Measurements from ENCODE around the gene SEM1.

The SEM1 gene

DNA sequence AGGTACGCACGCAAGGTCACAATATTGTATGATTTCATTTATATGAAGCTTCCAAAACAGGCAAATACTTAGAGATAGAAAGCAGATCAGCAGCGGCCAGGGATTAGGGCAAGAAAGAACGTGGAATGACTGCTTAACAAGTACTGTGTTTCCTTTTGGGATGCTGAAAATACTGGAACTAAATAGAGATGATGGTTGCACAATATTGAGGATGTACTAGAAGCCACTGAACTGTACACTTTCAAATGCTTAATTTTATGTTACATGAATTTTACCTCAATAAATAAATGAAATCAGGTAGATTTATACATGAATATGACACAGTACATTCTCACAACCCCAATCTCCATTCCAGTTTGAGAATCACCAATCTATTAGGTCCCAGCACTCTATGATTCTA lies 15.6 kb downstream of the SEM1 start:
- TF ChIP-seq, protein P1, sequence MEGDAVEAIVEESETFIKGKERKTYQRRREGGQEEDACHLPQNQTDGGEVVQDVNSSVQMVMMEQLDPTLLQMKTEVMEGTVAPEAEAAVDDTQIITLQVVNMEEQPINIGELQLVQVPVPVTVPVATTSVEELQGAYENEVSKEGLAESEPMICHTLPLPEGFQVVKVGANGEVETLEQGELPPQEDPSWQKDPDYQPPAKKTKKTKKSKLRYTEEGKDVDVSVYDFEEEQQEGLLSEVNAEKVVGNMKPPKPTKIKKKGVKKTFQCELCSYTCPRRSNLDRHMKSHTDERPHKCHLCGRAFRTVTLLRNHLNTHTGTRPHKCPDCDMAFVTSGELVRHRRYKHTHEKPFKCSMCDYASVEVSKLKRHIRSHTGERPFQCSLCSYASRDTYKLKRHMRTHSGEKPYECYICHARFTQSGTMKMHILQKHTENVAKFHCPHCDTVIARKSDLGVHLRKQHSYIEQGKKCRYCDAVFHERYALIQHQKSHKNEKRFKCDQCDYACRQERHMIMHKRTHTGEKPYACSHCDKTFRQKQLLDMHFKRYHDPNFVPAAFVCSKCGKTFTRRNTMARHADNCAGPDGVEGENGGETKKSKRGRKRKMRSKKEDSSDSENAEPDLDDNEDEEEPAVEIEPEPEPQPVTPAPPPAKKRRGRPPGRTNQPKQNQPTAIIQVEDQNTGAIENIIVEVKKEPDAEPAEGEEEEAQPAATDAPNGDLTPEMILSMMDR (IDR thresholded peaks at IDR 0.05; ENCODE audit: low read depth, low read length, missing control alignments), result no peak
- H3K4me3 ChIP-seq (ENCODE audit: low read depth, low read length), result no peak overlapping the region
- in situ Hi-C loops (cut with HindIII; ENCODE audit: low sequenced_read_pairs), result no loop called here
- DNase-seq (ENCODE audit: low read depth), result no peak

DNA sequence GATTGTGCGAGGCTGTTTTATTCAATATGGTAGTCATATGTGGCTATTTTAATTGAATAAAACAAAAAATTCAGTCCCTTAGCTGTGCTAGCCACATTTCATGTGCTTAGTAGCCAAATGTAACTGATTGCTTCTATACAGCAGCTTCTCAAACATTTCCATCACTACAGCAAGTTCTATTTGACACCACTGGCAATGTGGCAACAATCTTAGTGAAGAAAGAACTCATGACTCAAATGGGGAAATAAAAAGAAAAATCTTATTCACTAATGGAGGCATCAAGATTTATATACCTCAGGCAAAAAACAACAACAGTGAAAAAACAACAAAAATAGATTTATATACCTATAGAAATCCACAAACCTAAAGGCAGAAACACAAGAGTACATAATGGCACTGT lies 17.9 kb downstream of the SEM1 start:
- no peak overlapping the region for H3K4me3 ChIP-seq (ENCODE audit: low read depth, low read length)
- in situ Hi-C loops (cut with HindIII; ENCODE audit: low sequenced_read_pairs), result no loop called here
- TF ChIP-seq, protein P1 (IDR thresholded peaks at IDR 0.05; ENCODE audit: low read depth, low read length, missing control alignments), result no peak
- no peak for DNase-seq (ENCODE audit: low read depth)

DNA sequence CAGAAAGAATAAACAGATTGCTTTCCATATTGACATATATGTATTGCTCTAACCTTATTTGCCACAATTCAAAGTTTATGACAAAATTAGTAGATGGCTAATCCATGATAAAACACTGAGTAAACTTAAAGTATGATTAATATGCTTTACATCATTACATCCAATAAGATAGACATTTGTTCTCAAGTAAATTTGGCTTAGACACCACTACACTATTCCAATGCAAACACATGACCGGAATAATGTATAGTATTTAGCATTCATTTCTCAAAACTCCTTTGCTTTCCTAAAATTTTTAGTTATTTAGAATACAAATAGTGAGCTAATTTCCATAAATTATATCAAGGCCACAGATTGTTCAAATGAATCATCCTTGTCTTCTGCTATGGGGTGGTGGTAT lies 20.2 kb downstream of the SEM1 start:
- no peak for DNase-seq (ENCODE audit: low read depth)
- in situ Hi-C loops (cut with HindIII; ENCODE audit: low sequenced_read_pairs), result no loop called here
- H3K4me3 ChIP-seq (ENCODE audit: low read depth, low read length), result no peak overlapping the region
- TF ChIP-seq, protein P1 (IDR thresholded peaks at IDR 0.05; ENCODE audit: low read depth, low read length, missing control alignments), result no peak

GRCh38 chr7:96686305-96686704 lies 23.3 kb downstream of the SEM1 start:
- DNase-seq (ENCODE audit: low read depth), result no peak
- H3K4me3 ChIP-seq (ENCODE audit: low read depth, low read length), result no peak overlapping the region
- TF ChIP-seq, protein P1 (IDR thresholded peaks at IDR 0.05; ENCODE audit: low read depth, low read length, missing control alignments), result no peak
- in situ Hi-C loops (cut with HindIII; ENCODE audit: low sequenced_read_pairs), result no loop called here

DNA sequence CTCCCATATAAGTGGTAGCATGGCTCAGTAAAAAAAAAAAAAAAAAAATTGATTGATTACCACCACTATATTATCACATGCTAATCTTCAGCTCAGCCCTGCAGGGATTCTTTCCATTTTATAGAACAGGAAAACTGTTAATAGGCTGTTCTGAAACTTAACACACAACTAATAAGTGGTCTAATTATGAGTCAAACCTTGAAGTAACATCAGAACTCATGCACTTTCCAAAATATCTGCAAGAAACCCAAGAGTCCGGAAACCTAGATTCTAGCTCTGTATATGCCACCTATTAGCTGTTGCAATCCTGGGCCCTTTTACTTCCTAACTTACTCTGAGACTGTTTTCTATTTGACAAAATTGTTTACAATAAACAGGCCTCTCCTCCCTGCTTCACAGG lies 23.9 kb downstream of the SEM1 start:
- H3K4me3 ChIP-seq (ENCODE audit: low read depth, low read length), result no peak overlapping the region
- in situ Hi-C loops (cut with HindIII; ENCODE audit: low sequenced_read_pairs), result no loop called here
- no peak for DNase-seq (ENCODE audit: low read depth)
- TF ChIP-seq, protein P1 (IDR thresholded peaks at IDR 0.05; ENCODE audit: low read depth, low read length, missing control alignments), result no peak

GRCh38 chr7:96685353-96685752 lies 24.3 kb downstream of the SEM1 start:
- H3K4me3 ChIP-seq (ENCODE audit: low read depth, low read length), result no peak overlapping the region
- no peak for DNase-seq (ENCODE audit: low read depth)
- in situ Hi-C loops (cut with HindIII; ENCODE audit: low sequenced_read_pairs), result no loop called here
- TF ChIP-seq, protein P1 (IDR thresholded peaks at IDR 0.05; ENCODE audit: low read depth, low read length, missing control alignments), result no peak

DNA sequence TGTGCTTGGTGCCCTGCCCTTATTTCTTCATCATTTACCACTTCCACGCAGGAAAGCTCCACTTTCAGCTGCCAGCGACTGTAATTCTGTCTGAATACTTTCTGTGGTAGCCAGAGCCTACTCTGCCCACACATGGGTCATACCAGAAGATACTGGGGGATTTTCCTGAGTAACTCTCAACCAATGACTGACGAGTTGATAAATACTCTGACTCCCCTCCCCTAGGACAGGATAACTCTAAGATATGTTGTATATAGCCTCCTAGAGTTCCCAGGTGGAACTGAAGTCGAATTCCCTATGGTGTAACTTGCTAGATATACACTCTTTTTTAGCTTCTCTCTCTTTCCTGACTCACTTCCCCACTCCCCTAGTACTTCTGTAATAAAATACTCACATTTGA lies 29.8 kb downstream of the SEM1 start:
- no peak for DNase-seq (ENCODE audit: low read depth)
- TF ChIP-seq, protein P1 (IDR thresholded peaks at IDR 0.05; ENCODE audit: low read depth, low read length, missing control alignments), result no peak
- in situ Hi-C loops (cut with HindIII; ENCODE audit: low sequenced_read_pairs), result no loop called here
- no peak overlapping the region for H3K4me3 ChIP-seq (ENCODE audit: low read depth, low read length)
